Lower leg skin (tissue), 3 donors: ENCODE measurements around the gene PRKAR1B.

Experiments used
- CTCF ChIP-seq, 3 donors: fragments of 450-650 bp; IDR thresholded peaks; one replicate each; pipeline ENCODE4 v1.5.1; 2016; ENCODE audit warnings: antibody characterized with exemption in 3 of 3, mild to moderate bottlenecking in 3 of 3, moderate library complexity in 2 of 3
- POLR2A ChIP-seq, 2 donors: fragments of 450-650 bp; IDR thresholded peaks; one replicate each; pipeline ENCODE4 v1.6.1; 2016 to 2017; ENCODE audit warnings: antibody characterized with exemption in 2 of 2, mild to moderate bottlenecking in 1 of 2, moderate library complexity in 1 of 2

GRCh38 chr7:714251-714671, 12.8 kb downstream of the PRKAR1B start:
- TF ChIP-seq CTCF (IDR thresholded peaks at IDR 0.05), result no peak
- no peak for TF ChIP-seq POLR2A (IDR thresholded peaks at IDR 0.05)
